Liver (tissue), 9 donors: ENCODE data around the gene FUT7. TPM values are rescaled to one million over a fixed set of nuclear protein-coding genes. Genes with fewer than 3 reads are reported as not detected.

Experiments
- DNase-seq: peaks from one replicate; pipeline ENCODE4 v3.0.0-alpha.2; 2017; ENCODE audit warnings: low spot score
- H3K27ac ChIP-seq, 2 donors: one replicate each; pipeline ENCODE4 v1.7.0; 2013; ENCODE audit warnings: inconsistent platforms in 2 of 2, low read length in 2 of 2, control low read depth in 1 of 2, low read depth in 1 of 2, mild to moderate bottlenecking in 1 of 2
- H3K27me3 ChIP-seq, 4 donors: one replicate each; pipeline versions ENCODE4 v1.6.1 to v1.7.0; 2013; ENCODE audit warnings: low read length in 3 of 4, inconsistent platforms in 1 of 4, mild to moderate bottlenecking in 1 of 4, moderate library complexity in 1 of 4; ENCODE audit not compliant: control insufficient read depth in 4 of 4, insufficient read depth in 4 of 4
- H3K36me3 ChIP-seq, 4 donors: one replicate each; pipeline versions ENCODE4 v1.6.1 to v1.7.0; 2013; ENCODE audit warnings: low read length in 3 of 4, mild to moderate bottlenecking in 3 of 4, low read depth in 1 of 4, moderate library complexity in 1 of 4; ENCODE audit not compliant: control insufficient read depth in 4 of 4, insufficient read depth in 3 of 4
- H3K4me1 ChIP-seq, 4 donors: one replicate each; pipeline versions ENCODE4 v1.6.1 to v1.7.0; 2013; ENCODE audit warnings: low read length in 3 of 4, mild to moderate bottlenecking in 3 of 4, moderate library complexity in 1 of 4; ENCODE audit not compliant: control insufficient read depth in 4 of 4, insufficient read depth in 4 of 4
- H3K4me3 ChIP-seq, 3 donors: one replicate each; pipeline versions ENCODE4 v1.6.1 to v1.7.0; 2013; ENCODE audit warnings: low read length in 3 of 3, control low read depth in 1 of 3, low read depth in 1 of 3, mild to moderate bottlenecking in 1 of 3
- H3K9ac ChIP-seq, 2 donors: one replicate each; pipeline ENCODE4 v1.7.0; 2013; ENCODE audit warnings: low read length in 2 of 2, mild to moderate bottlenecking in 2 of 2, moderate library complexity in 2 of 2, control low read depth in 1 of 2, low read depth in 1 of 2
- H3K9me3 ChIP-seq, 4 donors: one replicate each; pipeline versions ENCODE4 v1.6.1 to v1.7.0; 2013; ENCODE audit warnings: low read length in 3 of 4; ENCODE audit not compliant: control insufficient read depth in 4 of 4
- ATF3 ChIP-seq: IDR thresholded peaks from 2 replicates; pipeline ENCODE4 v1.6.1; 2016; ENCODE audit warnings: antibody characterized with exemption
- EGR1 ChIP-seq, 2 donors: IDR thresholded peaks; 2 replicates each; pipeline ENCODE4 v1.6.1; 2016 to 2018; ENCODE audit warnings: antibody characterized with exemption in 2 of 2, low read depth in 2 of 2
- FOXA1 ChIP-seq: IDR thresholded peaks from 2 replicates; pipeline ENCODE4 v1.6.1; 2016; ENCODE audit warnings: antibody characterized with exemption
- FOXA2 ChIP-seq: IDR thresholded peaks from 2 replicates; pipeline ENCODE4 v1.6.1; 2016; ENCODE audit warnings: antibody characterized with exemption
- GABPA ChIP-seq, 2 donors: IDR thresholded peaks in 1 of 2; conservative IDR thresholded peaks in 1 of 2; 2 replicates each; pipeline ENCODE4 v1.6.1; 2016; ENCODE audit warnings: antibody characterized with exemption in 2 of 2, mild to moderate bottlenecking in 1 of 2, moderate library complexity in 1 of 2
- HNF4A ChIP-seq, 2 donors: conservative IDR thresholded peaks; 2 replicates each; pipeline ENCODE4 v1.6.1; 2016; ENCODE audit warnings: antibody characterized with exemption in 2 of 2, mild to moderate bottlenecking in 2 of 2
- HNF4G ChIP-seq: IDR thresholded peaks from 2 replicates; pipeline ENCODE4 v1.6.1; 2016; ENCODE audit warnings: antibody characterized with exemption
- JUND ChIP-seq, 2 donors: IDR thresholded peaks; 2 replicates each; pipeline ENCODE4 v1.6.1; 2016; ENCODE audit warnings: antibody characterized with exemption in 2 of 2
- NR2F2 ChIP-seq: IDR thresholded peaks from 2 replicates; pipeline ENCODE4 v1.6.1; 2016; ENCODE audit warnings: antibody characterized with exemption
- RAD21 ChIP-seq, 2 donors: IDR thresholded peaks; 2 replicates each; pipeline ENCODE4 v1.6.1; 2016; ENCODE audit warnings: antibody characterized with exemption in 2 of 2, mild to moderate bottlenecking in 2 of 2
- REST ChIP-seq: IDR thresholded peaks from 2 replicates; pipeline ENCODE4 v1.6.1; 2016; ENCODE audit warnings: antibody characterized with exemption, mild to moderate bottlenecking
- RXRA ChIP-seq, 2 donors: IDR thresholded peaks; 2 replicates each; pipeline ENCODE4 v1.6.1; 2017 to 2018; ENCODE audit warnings: antibody characterized with exemption in 2 of 2, mild to moderate bottlenecking in 1 of 2
- SP1 ChIP-seq: IDR thresholded peaks from 2 replicates; pipeline ENCODE4 v1.6.1; 2018; ENCODE audit warnings: antibody characterized with exemption, mild to moderate bottlenecking
- TAF1 ChIP-seq: conservative IDR thresholded peaks from 2 replicates; pipeline ENCODE4 v1.6.1; 2016; ENCODE audit warnings: antibody characterized with exemption, mild to moderate bottlenecking
- YY1 ChIP-seq: IDR thresholded peaks from 2 replicates; pipeline ENCODE4 v1.6.1; 2016; ENCODE audit warnings: antibody characterized with exemption, mild to moderate bottlenecking
- ZBTB33 ChIP-seq: IDR thresholded peaks from 2 replicates; pipeline ENCODE4 v1.6.1; 2016; ENCODE audit warnings: antibody characterized with exemption
- WGBS: extraction: QIAGEN DNeasy Blood & Tissue Kit; methylation state at CpG from one replicate; pipeline ENCODE4 v1.1.7; 2013; 5-methylcytosine and 5-hydroxymethylcytosine counted together
- polyA plus RNA-seq, 2 donors: library from polyadenylated mRNA; stranded (reverse) in 1 of 2; unstranded in 1 of 2; fragments of 200-250 nt in 1 of 2; fragments of >200 nt in 1 of 2; fragmentation: Nextera tagmentation in 1 of 2; extraction: Ambion mirVana in 1 of 2; gene quantifications; one replicate each; pipeline versions ENCODE4 v1.2.1 to v1.2.3, GENCODE V29; 2013 to 2015
- total RNA-seq, 2 donors: library from RNA; depleted of rRNA; stranded (reverse); fragments of >200 nt; gene quantifications; one replicate each; pipeline ENCODE4 v1.2.3, GENCODE V29; 2014
- TF ChIP-seq, protein P1 (sequence below): fragments of 150-350 bp; IDR thresholded peaks from 2 replicates; pipeline ENCODE4 v1.5.1; 2017; ENCODE audit warnings: improper control_type of control experiment, low read depth, low read length; ENCODE audit not compliant: missing input control
- TF ChIP-seq, protein P2 (sequence below): IDR thresholded peaks from 2 replicates; pipeline ENCODE4 v1.6.1; 2016; ENCODE audit warnings: antibody characterized with exemption
- donor health status: healthy.
- donor health status: healthy.
- donor health status: healthy.
- donor health status: healthy.
- donor health status: healthy.

Gene FUT7
- total and polyA plus RNA-seq, 4 donors = 0.14 to 0.67 (median 0.37) TPM; not detected in 1

GRCh38 chr9:137058521-137059234 lies 26.8 kb upstream of the FUT7 start:
- no peak overlapping the region for H3K4me3 ChIP-seq
- peaks cover 16 to 33% (median 29%) of the 10 kb centered on the region in 4 donors for H3K4me1 ChIP-seq
- TF ChIP-seq RXRA (IDR thresholded peaks at IDR 0.05) = no peak
- no peak for TF ChIP-seq ZBTB33
- TF ChIP-seq, protein P1, sequence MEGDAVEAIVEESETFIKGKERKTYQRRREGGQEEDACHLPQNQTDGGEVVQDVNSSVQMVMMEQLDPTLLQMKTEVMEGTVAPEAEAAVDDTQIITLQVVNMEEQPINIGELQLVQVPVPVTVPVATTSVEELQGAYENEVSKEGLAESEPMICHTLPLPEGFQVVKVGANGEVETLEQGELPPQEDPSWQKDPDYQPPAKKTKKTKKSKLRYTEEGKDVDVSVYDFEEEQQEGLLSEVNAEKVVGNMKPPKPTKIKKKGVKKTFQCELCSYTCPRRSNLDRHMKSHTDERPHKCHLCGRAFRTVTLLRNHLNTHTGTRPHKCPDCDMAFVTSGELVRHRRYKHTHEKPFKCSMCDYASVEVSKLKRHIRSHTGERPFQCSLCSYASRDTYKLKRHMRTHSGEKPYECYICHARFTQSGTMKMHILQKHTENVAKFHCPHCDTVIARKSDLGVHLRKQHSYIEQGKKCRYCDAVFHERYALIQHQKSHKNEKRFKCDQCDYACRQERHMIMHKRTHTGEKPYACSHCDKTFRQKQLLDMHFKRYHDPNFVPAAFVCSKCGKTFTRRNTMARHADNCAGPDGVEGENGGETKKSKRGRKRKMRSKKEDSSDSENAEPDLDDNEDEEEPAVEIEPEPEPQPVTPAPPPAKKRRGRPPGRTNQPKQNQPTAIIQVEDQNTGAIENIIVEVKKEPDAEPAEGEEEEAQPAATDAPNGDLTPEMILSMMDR = no peak
- TF ChIP-seq HNF4A (conservative IDR thresholded peaks at IDR 0.05) = peak in 1 of 2 donors; percentile 10
- no peak for TF ChIP-seq EGR1 (IDR thresholded peaks at IDR 0.05; ENCODE audit: low read depth in 2 of 2)
- no peaks in the 10 kb centered on the region for H3K36me3 ChIP-seq
- no peak overlapping the region for H3K9ac ChIP-seq
- 86% methylated on average over 9 of the region's 9 CpGs for WGBS
- H3K9me3 ChIP-seq = no peaks in the 10 kb centered on the region
- DNase-seq = no peak
- H3K27ac ChIP-seq = no peak overlapping the region
- H3K27me3 ChIP-seq = no peaks in the 10 kb centered on the region

- no peak overlapping the region for H3K4me3 ChIP-seq
- TF ChIP-seq, protein P2, sequence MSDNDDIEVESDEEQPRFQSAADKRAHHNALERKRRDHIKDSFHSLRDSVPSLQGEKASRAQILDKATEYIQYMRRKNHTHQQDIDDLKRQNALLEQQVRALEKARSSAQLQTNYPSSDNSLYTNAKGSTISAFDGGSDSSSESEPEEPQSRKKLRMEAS = no peak
- TF ChIP-seq ATF3 (no peak), REST (no peak), FOXA2 (no peak), HNF4A (conservative IDR thresholded peaks at IDR 0.05) (no peak), EGR1 (IDR thresholded peaks at IDR 0.05; ENCODE audit: low read depth in 2 of 2) (no peak), ZBTB33 (no peak), RAD21 (IDR thresholded peaks at IDR 0.05) (no peak), NR2F2 (no peak), FOXA1 (no peak), HNF4G (no peak), SP1 (no peak), RXRA (IDR thresholded peaks at IDR 0.05) (no peak), JUND (IDR thresholded peaks at IDR 0.05) (no peak), GABPA (IDR thresholded peaks at IDR 0.05 in 1 of 2, conservative IDR thresholded peaks at IDR 0.05 in 1 of 2) (no peak), YY1 (no peak), TAF1 (no peak)
- TF ChIP-seq, protein P1 = no peak
- no peaks in the 10 kb centered on the region for H3K36me3 ChIP-seq
- H3K27ac ChIP-seq = no peak overlapping the region
- H3K9me3 ChIP-seq = no peaks in the 10 kb centered on the region
- H3K4me1 ChIP-seq = peaks cover 21 to 38% (median 30%) of the 10 kb centered on the region in 4 donors
- 75% methylated on average over 16 of the region's 16 CpGs for WGBS
- H3K27me3 ChIP-seq = no peaks in the 10 kb centered on the region
- no peak for DNase-seq
- no peak overlapping the region for H3K9ac ChIP-seq
Measured at GRCh38 chr9:137057545-137057944, 25.7 kb upstream of the FUT7 start.
